ENCODE measurements around the gene TSPAN15. TPM values are rescaled to one million over a fixed set of nuclear protein-coding genes. Genes with fewer than 3 reads are reported as not detected.

Gene TSPAN15
- total and polyA plus RNA-seq, 4 donors = 44.3 to 68.4 (median 55.0) TPM

- ATAC-seq (ENCODE audit: insufficient read depth, low FRiP score) (no peak), DNase-seq (no peak)
- no peaks in the 10 kb centered on the region for H3K36me3 ChIP-seq (ENCODE audit: control insufficient read depth in 4 of 4, insufficient read depth in 4 of 4, low read length in 4 of 4)
- peak overlapping the region in 1 of 2 donors; percentile 59 for H3K27ac ChIP-seq (ENCODE audit: low read depth in 1 of 2, low read length in 1 of 2)
- TF ChIP-seq, protein P1, sequence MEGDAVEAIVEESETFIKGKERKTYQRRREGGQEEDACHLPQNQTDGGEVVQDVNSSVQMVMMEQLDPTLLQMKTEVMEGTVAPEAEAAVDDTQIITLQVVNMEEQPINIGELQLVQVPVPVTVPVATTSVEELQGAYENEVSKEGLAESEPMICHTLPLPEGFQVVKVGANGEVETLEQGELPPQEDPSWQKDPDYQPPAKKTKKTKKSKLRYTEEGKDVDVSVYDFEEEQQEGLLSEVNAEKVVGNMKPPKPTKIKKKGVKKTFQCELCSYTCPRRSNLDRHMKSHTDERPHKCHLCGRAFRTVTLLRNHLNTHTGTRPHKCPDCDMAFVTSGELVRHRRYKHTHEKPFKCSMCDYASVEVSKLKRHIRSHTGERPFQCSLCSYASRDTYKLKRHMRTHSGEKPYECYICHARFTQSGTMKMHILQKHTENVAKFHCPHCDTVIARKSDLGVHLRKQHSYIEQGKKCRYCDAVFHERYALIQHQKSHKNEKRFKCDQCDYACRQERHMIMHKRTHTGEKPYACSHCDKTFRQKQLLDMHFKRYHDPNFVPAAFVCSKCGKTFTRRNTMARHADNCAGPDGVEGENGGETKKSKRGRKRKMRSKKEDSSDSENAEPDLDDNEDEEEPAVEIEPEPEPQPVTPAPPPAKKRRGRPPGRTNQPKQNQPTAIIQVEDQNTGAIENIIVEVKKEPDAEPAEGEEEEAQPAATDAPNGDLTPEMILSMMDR (IDR thresholded peaks at IDR 0.05; ENCODE audit: control extremely low read depth, extremely low read depth) = no peak
- no peaks in the 10 kb centered on the region for H3K9me3 ChIP-seq (ENCODE audit: control insufficient read depth in 4 of 4, insufficient read depth in 3 of 4, low read length in 3 of 4)
- no peak overlapping the region for H3K9ac ChIP-seq (ENCODE audit: insufficient read depth in 1 of 2, low read length in 2 of 2)
- no peak overlapping the region for H3K4me3 ChIP-seq
- H3K4me1 ChIP-seq (ENCODE audit: control insufficient read depth in 5 of 5, insufficient read depth in 5 of 5, low read length in 5 of 5) = peaks cover 0 to 36% (median 3%) of the 10 kb centered on the region in 5 donors
- WGBS, 2 donors = 75 to 83% methylated on average over 8 of the region's 8 CpGs
- peaks cover 0 to 7% (median under 1%) of the 10 kb centered on the region in 3 donors for H3K27me3 ChIP-seq (ENCODE audit: control insufficient read depth in 3 of 3, insufficient read depth in 3 of 3, low read length in 2 of 3)
Observed at GRCh38 chr10:69456880-69457693, 5.8 kb downstream of the TSPAN15 start.

DNA sequence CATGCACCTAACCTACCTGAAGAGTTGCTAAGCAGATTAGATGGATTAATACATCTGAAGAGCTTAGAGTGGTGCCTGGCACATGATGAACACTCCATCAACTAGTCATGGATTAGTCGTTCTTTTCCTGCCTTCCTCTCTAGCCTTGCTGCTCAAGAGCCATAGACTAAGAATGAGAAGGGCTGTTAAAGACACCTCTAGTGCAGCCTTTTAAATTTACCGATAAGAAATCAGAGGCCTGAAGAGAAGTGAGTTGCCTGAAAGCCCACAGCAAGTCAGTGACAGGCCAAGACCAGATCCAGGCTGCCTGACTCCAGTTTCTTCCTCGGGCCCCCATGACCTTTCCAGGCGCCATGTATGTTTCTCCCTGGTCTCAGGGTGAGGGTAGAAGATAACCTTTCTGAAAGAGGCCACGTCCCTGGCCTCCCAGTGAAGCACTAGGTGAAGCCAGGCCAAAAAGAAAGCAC lies 6.5 kb downstream of the TSPAN15 start:
- no peak overlapping the region for H3K9ac ChIP-seq (ENCODE audit: insufficient read depth in 1 of 2, low read length in 2 of 2)
- TF ChIP-seq, protein P1 (IDR thresholded peaks at IDR 0.05; ENCODE audit: control extremely low read depth, extremely low read depth) = no peak
- H3K27ac ChIP-seq (ENCODE audit: low read depth in 1 of 2, low read length in 1 of 2) = peak overlapping the region in 1 of 2 donors; percentile 59
- H3K36me3 ChIP-seq (ENCODE audit: control insufficient read depth in 4 of 4, insufficient read depth in 4 of 4, low read length in 4 of 4) = no peaks in the 10 kb centered on the region
- H3K4me3 ChIP-seq = no peak overlapping the region
- peaks cover 0 to under 1% (median 0%) of the 10 kb centered on the region in 3 donors for H3K27me3 ChIP-seq (ENCODE audit: control insufficient read depth in 3 of 3, insufficient read depth in 3 of 3, low read length in 2 of 3)
- H3K9me3 ChIP-seq (ENCODE audit: control insufficient read depth in 4 of 4, insufficient read depth in 3 of 4, low read length in 3 of 4) = no peaks in the 10 kb centered on the region
- DNase-seq (peak in 1 of 3 donors; percentile 49), ATAC-seq (ENCODE audit: insufficient read depth, low FRiP score) (no peak)
- 69 to 79% methylated on average over 5 of the region's 5 CpGs for WGBS, 2 donors
- peaks cover 0 to 36% (median 3%) of the 10 kb centered on the region in 5 donors for H3K4me1 ChIP-seq (ENCODE audit: control insufficient read depth in 5 of 5, insufficient read depth in 5 of 5, low read length in 5 of 5)

GRCh38 chr10:69458430-69459100 lies 7.3 kb downstream of the TSPAN15 start:
- Histone ChIP-seq H3K27me3 (ENCODE audit: control insufficient read depth in 3 of 3, insufficient read depth in 3 of 3, low read length in 2 of 3) (no peaks in the 10 kb centered on the region), H3K36me3 (ENCODE audit: control insufficient read depth in 4 of 4, insufficient read depth in 4 of 4, low read length in 4 of 4) (no peaks in the 10 kb centered on the region), H3K9ac (ENCODE audit: insufficient read depth in 1 of 2, low read length in 2 of 2) (no peak overlapping the region), H3K27ac (ENCODE audit: low read depth in 1 of 2, low read length in 1 of 2) (peak overlapping the region in 1 of 2 donors; percentile 85), H3K4me1 (ENCODE audit: control insufficient read depth in 5 of 5, insufficient read depth in 5 of 5, low read length in 5 of 5) (peaks cover 0 to 34% (median 3%) of the 10 kb centered on the region in 5 donors), H3K9me3 (ENCODE audit: control insufficient read depth in 4 of 4, insufficient read depth in 3 of 4, low read length in 3 of 4) (no peaks in the 10 kb centered on the region), H3K4me3 (no peak overlapping the region)
- 55 to 70% methylated on average over 10 of the region's 10 CpGs for WGBS, 2 donors
- TF ChIP-seq, protein P1 (IDR thresholded peaks at IDR 0.05; ENCODE audit: control extremely low read depth, extremely low read depth) = no peak
- DNase-seq (no peak), ATAC-seq (ENCODE audit: insufficient read depth, low FRiP score) (no peak)
